Thoracic aorta (tissue), 2 donors: ENCODE results near the gene AFTPH. TPM values are rescaled to one million over a fixed set of nuclear protein-coding genes. Genes with fewer than 3 reads are reported as not detected.

ENCODE experiments used
- ATAC-seq: fragments of 150-250 bp; one replicate; pipeline ENCODE4 v1.8.0; 2017; ENCODE audit warnings: low read depth; ENCODE audit not compliant: insufficient number of reproducible peaks, low FRiP score
- DNase-seq: peaks from one replicate; pipeline ENCODE4 v3.0.0-alpha.2; 2020; ENCODE audit warnings: low spot score
- H3K27ac ChIP-seq, 2 donors: fragments of 200-600 bp; sonication (generic); 1 replicate in 1 of 2; 2 replicates in 1 of 2; pipeline ENCODE4 v1.5.1; 2016; ENCODE audit warnings: mild to moderate bottlenecking in 2 of 2, moderate library complexity in 2 of 2
- H3K27me3 ChIP-seq: fragments of 200-600 bp; sonication (generic); replicated peaks from 2 replicates; pipeline ENCODE4 v1.6.0; 2016; ENCODE audit warnings: mild to moderate bottlenecking; ENCODE audit not compliant: insufficient read depth
- H3K36me3 ChIP-seq: fragments of 200-600 bp; sonication (generic); one replicate; pipeline ENCODE4 v1.5.1; 2016
- H3K4me1 ChIP-seq, 2 donors: fragments of 200-600 bp; sonication (generic); 1 replicate in 1 of 2; 2 replicates in 1 of 2; pipeline versions ENCODE4 v1.5.1 to v1.6.0; 2016; ENCODE audit warnings: low read depth in 2 of 2, mild to moderate bottlenecking in 1 of 2; ENCODE audit not compliant: control insufficient read depth in 1 of 2
- H3K4me3 ChIP-seq: fragments of 200-600 bp; sonication (generic); 2 replicates; pipeline ENCODE4 v1.5.1; 2016; ENCODE audit warnings: mild to moderate bottlenecking
- H3K9me3 ChIP-seq: fragments of 200-600 bp; sonication (generic); 2 replicates; pipeline ENCODE4 v1.5.1; 2016
- CTCF ChIP-seq: fragments of 200-600 bp; sonication (generic); IDR thresholded peaks from one replicate; pipeline ENCODE4 v1.5.1; 2019; ENCODE audit warnings: antibody characterized with exemption
- total RNA-seq, 2 donors: library from RNA; depleted of rRNA; stranded (reverse); fragments of >200 nt; gene quantifications; one replicate each; pipeline versions ENCODE4 v1.1.0 to v1.2.3, GENCODE V29; 2016

AFTPH gene
- total RNA-seq, 2 donors from 2014 or later = 27.3 to 32.1 TPM

- peaks cover 1 to 5% of the 10 kb centered on the region in 2 donors for H3K4me1 ChIP-seq
- H3K9me3 ChIP-seq = no peaks in the 10 kb centered on the region
- no peak overlapping the region for H3K4me3 ChIP-seq
- no peaks in the 10 kb centered on the region for H3K36me3 ChIP-seq
- no peak overlapping the region for H3K27ac ChIP-seq
- ATAC-seq = no peak
- TF ChIP-seq CTCF = no peak
- no peak for DNase-seq
- H3K27me3 ChIP-seq = no peaks in the 10 kb centered on the region
Observed at GRCh38 chr2:64612575-64613195, 88.6 kb downstream of the AFTPH start.

- no peak for TF ChIP-seq CTCF
- Histone ChIP-seq H3K27me3 (no peaks in the 10 kb centered on the region), H3K9me3 (no peaks in the 10 kb centered on the region), H3K4me3 (no peak overlapping the region), H3K27ac (no peak overlapping the region), H3K4me1 (peaks cover 0 to 3% of the 10 kb centered on the region in 2 donors), H3K36me3 (no peaks in the 10 kb centered on the region)
- ATAC-seq (no peak), DNase-seq (no peak)
Observed at GRCh38 chr2:64613276-64613675, 89.1 kb downstream of the AFTPH start.

GRCh38 chr2:64615192-64615763 lies 91.2 kb downstream of the AFTPH start:
- H3K27me3 ChIP-seq = no peaks in the 10 kb centered on the region
- no peak for ATAC-seq
- TF ChIP-seq CTCF = no peak
- H3K4me1 ChIP-seq = no peaks in the 10 kb centered on the region
- H3K9me3 ChIP-seq = no peaks in the 10 kb centered on the region
- H3K36me3 ChIP-seq = no peaks in the 10 kb centered on the region
- no peak overlapping the region for H3K4me3 ChIP-seq
- no peak overlapping the region for H3K27ac ChIP-seq
- DNase-seq = no peak

- Histone ChIP-seq H3K9me3 (no peaks in the 10 kb centered on the region), H3K27ac (no peak overlapping the region), H3K4me3 (no peak overlapping the region), H3K4me1 (no peaks in the 10 kb centered on the region), H3K36me3 (no peaks in the 10 kb centered on the region), H3K27me3 (no peaks in the 10 kb centered on the region)
- DNase-seq (no peak), ATAC-seq (no peak)
- TF ChIP-seq CTCF = no peak
Observed at GRCh38 chr2:64615844-64616536, 91.9 kb downstream of the AFTPH start.

- DNase-seq = no peak
- no peak overlapping the region for H3K4me3 ChIP-seq
- no peak overlapping the region for H3K27ac ChIP-seq
Observed at GRCh38 chr2:64617631-64618151, 93.6 kb downstream of the AFTPH start.

More at GRCh38 chr2:64617631-64618151, 93.6 kb downstream of the AFTPH start:
- no peaks in the 10 kb centered on the region for H3K4me1 ChIP-seq
- no peak for TF ChIP-seq CTCF
- H3K36me3 ChIP-seq = no peaks in the 10 kb centered on the region
- ATAC-seq = no peak
- H3K9me3 ChIP-seq = no peaks in the 10 kb centered on the region
- no peaks in the 10 kb centered on the region for H3K27me3 ChIP-seq
